ENCODE results near the gene SNAP25. TPM values are rescaled to one million over a fixed set of nuclear protein-coding genes. Genes with fewer than 3 reads are reported as not detected.

SNAP25 gene
- total RNA-seq, 1 donor from 2014 or later = 1.2 TPM

DNA sequence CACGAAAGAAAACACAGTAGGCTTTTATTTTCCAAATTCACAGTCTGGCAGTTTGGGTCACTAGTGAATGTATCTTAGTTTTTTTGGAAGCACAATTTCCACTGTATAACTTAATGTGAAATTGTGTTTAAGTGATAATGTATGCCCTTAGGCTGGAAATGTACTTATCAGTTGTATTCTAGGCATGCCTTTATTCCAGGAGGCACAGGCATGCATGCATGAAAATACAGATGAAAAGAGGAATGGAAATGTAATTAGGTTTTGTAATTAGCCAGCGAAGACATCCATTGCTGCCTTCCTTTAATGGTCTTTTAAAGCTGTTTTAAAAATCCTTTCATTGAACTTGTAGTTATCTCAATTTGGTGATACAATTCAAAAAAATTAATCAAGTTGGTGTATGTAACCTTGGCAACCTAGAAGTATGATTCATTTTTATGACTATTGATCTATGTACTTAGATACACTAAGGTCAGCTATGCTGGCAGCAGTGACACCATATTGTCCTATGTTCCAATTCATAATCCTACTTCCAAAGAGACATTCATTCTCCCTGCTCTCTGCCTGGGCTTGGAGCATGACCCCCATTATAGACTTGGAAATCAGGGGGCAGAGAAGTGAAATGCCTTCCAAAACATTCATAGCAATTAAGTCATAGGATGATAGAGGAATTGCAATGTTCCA lies 73.1 kb downstream of the SNAP25 start:
- no peak for DNase-seq (ENCODE audit: low spot score)
- intact Hi-C loops (cut with DNase I) = no loop called here

DNA sequence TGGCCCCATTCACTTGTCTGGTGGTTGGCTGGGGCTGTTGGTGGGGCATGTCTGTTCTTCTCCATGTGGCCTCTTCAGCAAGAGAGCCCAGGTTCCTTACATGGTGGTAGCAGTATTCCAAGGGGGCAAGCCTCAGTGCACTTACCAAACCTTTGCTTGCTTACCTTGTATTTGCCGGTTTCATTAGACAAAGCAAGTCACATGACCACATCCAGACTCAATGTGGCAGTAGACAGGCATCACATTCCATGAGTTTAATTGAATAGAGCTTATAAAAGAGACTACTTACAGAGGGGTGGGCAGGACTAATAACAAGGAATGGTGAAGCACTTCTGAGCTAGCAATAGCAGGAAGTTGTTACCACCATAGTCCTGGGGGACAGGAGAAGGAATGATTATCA lies 78.6 kb downstream of the SNAP25 start:
- no peak for DNase-seq (ENCODE audit: low spot score)
- intact Hi-C loops (cut with DNase I) = no loop called here

DNA sequence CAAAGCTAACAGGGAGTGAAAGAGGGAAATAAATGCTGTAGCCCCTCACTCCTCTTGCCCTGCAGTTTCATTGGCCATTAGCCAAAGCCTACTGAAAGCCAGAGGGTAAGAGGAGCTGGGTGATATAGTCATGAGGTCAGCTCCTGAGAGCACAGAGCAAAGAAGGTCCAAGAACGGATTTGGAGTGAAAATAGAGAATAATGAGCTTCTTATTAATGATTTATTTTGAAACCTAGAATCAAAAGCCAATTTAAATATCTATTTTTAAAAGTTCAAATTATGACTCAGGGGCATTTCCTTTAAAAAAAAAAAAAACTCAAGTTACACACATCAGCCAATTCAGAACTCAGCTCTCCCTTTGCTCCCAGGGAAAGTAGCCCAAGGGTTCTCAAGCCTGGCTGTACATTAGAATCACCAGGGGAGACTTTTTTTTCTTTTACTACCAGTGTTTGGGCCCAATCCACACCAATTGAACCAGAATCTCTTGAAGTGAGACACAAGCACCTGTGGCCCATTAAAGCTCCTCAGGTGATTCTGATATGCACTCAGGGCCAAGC lies 79.1 kb downstream of the SNAP25 start:
- intact Hi-C loops (cut with DNase I) = no loop called here
- DNase-seq (ENCODE audit: low spot score) = no peak

DNA sequence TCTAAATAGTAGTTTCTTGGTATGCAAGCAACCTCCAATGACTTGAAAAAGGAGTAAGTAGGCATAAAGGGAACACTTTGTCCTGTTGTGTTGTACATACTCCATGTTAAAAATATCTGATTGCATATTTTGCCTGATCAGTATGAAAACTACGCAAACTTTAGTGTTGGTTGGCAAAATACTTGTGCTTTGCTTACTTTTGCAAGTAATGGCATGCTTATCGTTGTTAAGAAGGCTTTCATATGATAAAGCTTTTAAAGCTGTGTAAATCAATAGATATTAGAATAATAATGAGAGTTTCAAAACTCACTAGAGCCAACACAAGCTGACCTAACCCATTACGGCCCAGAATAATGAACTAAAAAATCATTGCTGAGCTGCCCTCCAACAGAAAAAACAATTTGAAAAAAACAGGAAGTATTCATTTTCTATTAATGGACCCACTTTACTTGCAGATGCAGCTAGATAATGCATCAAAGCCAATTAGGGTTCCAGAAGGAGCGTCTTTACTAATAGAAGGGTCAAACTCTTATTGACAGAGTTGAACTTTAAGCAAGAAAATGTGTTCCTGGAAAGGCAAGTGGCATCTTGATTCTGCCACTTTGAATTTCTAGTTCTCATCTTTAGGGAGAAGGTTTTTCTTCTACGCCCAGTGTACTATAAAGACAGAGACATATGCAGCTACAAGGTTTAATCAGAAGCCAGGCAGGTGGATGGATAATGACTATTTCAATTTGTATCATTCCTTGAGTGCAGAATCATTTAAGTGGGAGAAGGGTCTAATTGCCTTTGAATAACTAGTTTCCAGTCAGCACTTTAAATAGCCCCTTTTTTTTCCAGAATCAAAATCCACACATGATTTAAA lies 82.2 kb downstream of the SNAP25 start:
- DNase-seq (ENCODE audit: low spot score) = no peak
- intact Hi-C loops (cut with DNase I) = no loop called here

DNA sequence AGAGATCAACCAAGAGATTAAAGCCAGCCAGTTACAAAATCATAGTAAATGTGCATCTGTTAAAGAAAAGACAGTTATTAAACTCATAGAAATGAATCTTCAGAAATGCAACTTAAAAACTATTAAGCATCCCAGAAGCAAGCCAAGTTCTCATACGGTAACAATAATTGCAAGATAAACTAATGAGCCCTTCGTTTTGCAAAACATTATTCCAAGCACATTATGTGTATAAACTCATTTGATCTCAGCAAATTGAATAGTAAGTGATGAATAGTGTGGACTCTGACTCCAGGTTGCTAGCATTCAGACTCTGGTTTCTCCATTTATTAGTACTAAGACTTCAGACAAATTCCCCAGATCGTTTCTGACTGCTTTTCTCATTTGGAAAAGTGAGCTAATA lies 85.2 kb downstream of the SNAP25 start:
- DNase-seq (ENCODE audit: low spot score) = no peak
- intact Hi-C loops (cut with DNase I) = no loop called here

DNA sequence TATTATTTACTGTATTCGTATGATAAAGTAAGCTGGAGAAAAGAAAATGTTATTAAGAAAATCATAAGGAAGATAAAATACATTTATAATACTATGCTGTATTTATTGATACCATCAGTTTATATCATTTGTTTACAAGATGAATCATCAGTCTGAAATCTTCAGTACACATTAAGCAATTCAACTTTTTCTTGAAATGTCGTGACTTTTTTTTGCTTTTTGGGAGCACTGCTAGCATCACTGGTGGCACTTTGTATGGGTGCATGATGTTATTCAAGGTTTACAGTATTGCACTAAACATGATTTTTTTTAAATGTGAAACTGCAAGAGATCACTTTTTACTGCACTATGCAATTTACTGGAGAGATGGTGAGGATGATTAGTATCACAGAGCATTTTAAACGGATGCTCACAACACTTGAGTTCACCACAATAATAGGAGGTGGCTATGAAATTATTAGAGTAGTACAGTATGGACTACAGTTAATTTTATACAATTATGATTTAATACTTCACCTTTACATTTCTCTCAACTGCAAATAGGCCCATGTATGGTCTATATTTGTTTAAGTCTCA lies 85.9 kb downstream of the SNAP25 start:
- no peak for DNase-seq (ENCODE audit: low spot score)
- intact Hi-C loops (cut with DNase I) = no loop called here

DNA sequence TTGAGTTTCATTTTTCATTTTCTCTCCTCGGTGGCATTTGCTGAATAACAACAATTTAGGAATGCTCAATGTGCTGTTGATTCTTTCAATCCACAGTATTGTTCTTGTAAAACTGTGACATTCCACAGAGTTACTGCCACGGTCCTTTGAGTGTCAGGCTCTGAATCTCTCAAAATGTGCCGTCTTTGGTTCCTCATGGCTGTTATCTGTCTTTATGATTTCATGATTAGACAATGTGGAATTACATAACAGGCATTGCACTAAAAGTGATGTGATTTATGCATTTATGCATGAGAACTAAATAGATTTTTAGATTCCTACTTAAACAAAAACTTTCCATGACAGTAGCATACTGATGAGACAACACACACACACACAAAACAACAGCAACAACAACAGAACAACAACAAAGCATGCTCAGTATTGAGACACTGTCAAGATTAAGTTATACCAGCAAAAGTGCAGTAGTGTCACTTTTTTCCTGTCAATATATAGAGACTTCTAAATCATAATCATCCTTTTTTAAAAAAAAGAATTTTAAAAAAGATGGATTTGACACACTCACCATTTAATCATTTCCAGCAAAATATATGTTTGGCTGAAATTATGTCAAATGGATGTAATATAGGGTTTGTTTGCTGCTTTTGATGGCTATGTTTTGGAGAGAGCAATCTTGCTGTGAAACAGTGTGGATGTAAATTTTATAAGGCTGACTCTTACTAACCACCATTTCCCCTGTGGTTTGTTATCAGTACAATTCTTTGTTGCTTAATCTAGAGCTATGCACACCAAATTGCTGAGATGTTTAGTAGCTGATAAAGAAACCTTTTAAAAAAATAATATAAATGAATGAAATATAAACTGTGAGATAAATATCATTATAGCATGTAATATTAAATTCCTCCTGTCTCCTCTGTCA lies 88.1 kb downstream of the SNAP25 start:
- intact Hi-C loops (cut with DNase I) = no loop called here
- DNase-seq (ENCODE audit: low spot score) = no peak

DNA sequence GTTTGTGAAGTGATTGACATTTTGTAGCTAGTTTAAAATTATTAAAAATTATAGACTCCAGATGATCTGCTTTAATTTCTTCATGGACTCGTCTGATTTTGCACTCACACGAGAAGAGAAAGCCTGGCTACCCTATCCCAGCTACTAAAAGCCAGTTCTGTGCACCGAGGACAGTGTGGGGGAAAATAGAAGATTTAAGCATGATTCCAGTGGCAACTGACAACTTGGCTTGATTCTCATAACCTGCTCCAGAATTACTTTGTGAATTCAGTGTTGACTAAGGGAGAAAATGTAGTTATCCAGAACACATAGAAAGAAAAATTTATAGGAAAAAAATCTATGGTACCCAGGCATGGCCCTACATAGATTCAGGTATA lies 88.7 kb downstream of the SNAP25 start:
- intact Hi-C loops (cut with DNase I) = no loop called here
- no peak for DNase-seq (ENCODE audit: low spot score)

DNA sequence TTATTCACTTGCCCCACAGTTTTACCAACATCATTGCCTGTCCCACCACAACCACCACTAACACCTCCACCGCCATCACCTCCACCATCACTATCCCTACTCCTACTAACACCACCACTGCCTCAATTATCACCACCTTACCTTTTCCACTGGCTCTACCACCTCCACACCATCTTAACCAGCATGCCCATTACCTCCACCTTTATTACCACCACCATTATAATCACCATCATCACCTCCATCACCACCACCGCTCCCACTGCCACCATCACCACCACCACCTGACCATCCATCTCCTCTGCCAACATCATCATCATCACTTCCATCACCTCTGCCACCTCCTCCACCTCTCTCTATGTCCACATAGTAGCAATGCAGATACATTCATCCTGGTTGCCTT lies 90.0 kb downstream of the SNAP25 start:
- DNase-seq (ENCODE audit: low spot score) = no peak
- intact Hi-C loops (cut with DNase I) = no loop called here

DNA sequence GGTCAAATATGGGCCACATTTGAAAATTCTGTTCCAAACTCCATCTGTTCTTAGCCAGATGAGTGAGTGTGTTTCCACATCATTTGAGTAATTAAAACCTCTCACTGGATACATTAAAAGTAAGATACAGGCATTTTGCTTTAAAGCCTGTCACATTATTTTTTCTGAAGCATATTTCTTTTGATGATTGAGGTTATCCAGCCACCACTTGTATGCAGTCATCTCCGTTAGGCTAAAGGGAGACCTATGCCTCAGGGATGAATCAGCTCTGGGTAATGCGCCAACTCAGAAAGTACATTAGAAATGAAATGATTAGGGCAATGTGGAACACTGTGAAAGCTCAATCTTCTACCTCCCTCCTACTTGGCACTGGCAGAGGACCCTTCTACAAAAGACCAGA lies 90.7 kb downstream of the SNAP25 start:
- no peak for DNase-seq (ENCODE audit: low spot score)
- intact Hi-C loops (cut with DNase I) = no loop called here

DNA sequence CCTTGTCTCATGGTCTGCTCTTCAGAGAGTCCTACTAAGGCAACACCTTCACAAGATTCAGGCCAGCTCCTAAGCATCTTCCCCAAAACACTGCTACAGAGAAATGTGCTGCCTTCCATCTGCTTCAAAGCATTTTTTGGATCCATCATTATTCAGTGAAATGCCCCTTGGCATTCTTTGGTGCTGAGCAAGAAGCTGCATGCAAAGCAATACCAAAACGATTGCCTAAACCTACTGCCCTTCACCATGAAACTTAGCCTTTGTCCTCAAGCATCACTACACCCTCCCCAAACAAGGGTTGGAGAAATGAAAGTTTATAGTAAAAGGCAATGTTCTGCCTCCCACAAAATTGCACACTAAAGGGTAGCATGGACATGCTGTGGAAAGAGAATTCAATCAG lies 93.5 kb downstream of the SNAP25 start:
- intact Hi-C loops (cut with DNase I) = no loop called here
- no peak for DNase-seq (ENCODE audit: low spot score)

DNA sequence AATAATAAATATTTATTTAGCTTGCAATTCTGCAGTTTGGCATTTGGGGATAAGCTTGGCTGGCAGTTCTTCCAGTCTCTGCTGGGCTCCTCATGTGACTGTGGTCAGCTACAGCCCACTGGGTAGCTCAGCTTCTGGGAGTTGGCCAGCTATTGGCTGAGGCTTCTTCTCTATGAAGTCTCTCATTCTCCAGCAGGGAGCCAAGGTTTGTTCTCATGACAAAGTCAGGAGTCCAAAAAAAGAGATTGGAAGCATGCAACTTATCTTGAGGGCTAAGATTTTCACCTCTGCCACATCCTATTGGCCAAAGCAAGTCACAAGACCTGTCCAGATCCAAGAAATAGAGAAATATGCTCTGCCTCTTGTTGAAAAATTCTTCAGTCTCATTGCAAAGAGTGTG lies 94.6 kb downstream of the SNAP25 start:
- DNase-seq (ENCODE audit: low spot score) = no peak

DNA sequence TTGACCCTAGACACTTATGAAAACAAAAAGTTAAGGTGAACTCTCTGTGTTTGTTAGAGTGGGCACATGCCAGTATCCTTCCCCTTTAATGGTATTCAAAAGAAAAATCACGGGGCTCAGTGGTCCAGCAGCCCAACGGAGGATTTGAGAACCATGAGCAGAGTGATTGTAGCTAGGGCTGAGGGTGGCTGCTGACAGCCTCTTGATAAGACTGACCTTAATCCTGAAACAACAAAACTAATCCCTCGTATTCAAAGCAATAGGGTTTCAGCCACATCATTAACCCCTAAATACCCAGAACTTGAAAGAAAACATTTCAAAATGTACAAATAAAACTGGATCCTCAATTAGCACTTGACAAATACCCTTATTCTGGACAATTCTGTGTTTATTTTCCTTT lies 95.1 kb downstream of the SNAP25 start:
- DNase-seq (ENCODE audit: low spot score) = no peak

More for the DNA sequence above, 94.6 kb downstream of the SNAP25 start:
- intact Hi-C loops (cut with DNase I) = no loop called here

DNA sequence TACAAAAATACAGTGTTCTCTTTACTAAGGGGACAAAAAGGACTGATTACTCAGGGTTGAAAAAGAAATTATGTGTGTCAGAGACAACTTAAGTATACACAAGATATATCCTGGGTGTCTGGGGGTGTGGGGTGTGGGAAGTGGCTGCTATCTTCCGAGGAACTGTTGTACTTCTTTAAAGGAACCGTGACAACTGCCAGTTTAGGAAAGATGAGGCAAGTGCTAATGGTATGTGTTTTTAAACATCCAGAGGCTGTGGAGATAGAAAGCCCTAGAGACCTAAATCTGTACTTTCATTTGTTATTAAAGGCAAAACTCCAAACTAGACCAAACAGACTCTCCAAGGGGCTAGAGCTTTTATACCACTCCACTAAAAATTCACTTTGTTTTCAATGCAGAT lies 95.6 kb downstream of the SNAP25 start:
- intact Hi-C loops (cut with DNase I) = no loop called here
- DNase-seq (ENCODE audit: low spot score) = no peak

More for the DNA sequence above, 95.1 kb downstream of the SNAP25 start:
- intact Hi-C loops (cut with DNase I) = no loop called here

DNA sequence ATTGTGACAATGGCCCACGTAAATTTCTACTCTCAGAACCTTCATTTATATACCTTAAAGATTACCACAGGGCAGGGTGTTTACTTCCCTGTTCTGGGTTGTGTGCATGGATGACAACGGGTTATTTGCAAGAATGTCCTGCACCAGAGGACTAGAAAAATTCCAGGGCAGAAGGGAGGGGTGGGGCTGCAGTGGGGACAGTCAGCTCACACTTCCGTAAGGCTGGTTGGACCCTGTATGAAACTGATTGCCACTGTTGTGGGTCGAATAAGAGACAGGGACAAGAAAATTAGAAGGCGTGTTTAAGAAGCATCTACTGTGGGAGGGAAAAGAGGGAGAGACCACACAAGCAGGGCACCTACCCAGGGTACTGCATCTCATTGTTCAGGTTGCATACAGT lies 96.5 kb downstream of the SNAP25 start:
- DNase-seq (ENCODE audit: low spot score) = no peak
- intact Hi-C loops (cut with DNase I) = no loop called here

DNA sequence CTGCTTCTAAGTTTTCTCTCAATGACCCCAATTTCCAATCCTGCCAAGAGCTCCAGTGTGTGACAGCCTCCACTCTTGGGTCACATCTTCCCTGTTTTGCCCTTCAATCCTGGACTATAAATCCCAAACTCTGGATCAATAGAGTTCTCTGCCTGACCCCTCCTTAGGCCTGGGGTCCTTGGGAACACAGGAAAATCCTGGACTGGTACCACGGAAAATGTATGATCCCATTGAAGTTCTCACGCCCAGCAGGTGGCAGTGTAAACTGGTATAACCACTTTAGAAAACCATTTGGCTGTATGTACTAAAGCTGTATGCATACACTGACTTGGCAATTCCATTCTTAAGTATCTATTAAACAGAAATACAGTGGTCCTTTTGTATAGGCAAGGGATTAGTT lies 98.0 kb downstream of the SNAP25 start:
- no peak for DNase-seq (ENCODE audit: low spot score)
- intact Hi-C loops (cut with DNase I) = no loop called here

DNA sequence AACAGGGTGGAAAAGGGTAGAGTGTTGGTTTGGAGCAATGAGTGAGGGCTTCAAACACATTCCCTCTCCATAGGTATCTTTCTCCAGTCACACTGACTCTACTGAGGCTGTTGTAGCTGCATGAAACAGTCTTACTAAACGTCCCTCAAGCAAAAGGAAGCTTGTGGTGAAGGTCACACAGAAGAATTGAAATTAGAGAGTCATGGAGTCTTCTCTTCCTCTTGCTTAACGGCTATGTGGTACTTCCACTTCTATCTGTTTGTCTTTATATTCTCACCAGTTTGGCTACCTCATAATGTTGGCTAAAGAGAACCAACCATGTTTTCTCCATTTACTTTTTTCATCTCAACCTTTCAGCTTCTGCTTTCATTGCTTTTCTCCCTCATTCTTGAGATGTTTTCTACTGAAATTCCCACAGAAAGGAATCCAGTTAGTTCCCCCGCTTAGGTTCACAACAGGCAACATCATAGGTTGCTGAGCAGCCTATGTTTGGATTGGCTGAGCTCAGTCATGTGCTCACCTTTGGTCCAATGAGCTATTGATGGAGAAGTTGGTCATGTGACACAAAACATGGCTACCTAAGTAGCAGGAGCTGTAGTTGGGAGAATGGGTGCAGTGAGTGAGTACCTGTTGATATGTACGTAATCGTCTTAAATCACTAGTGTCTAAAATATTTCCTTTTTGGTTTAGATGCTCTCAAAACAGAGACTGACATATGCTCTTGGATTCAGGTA lies 99.8 kb downstream of the SNAP25 start:
- no peak for DNase-seq (ENCODE audit: low spot score)
- intact Hi-C loops (cut with DNase I) = no loop called here

DNA sequence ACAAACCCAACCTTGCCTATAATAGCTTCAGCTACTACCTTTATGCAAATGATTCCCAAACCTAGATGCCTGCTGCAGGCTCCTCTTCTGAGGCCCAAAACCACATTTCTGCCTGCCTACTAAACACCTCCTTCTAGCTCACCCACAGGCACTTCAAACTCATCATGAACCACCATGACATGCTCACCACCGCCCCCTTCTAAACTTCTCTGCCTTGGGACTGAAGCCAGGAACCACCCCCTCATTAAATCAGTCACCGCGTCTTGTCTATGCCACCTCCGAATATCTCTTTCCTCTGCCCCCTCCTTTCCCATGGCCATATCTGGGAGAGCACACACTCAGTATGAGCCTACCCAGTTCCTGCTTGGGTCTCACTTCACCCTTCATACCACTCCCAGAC lies 101.2 kb downstream of the SNAP25 start:
- no peak for DNase-seq (ENCODE audit: low spot score)
- intact Hi-C loops (cut with DNase I) = no loop called here

DNA sequence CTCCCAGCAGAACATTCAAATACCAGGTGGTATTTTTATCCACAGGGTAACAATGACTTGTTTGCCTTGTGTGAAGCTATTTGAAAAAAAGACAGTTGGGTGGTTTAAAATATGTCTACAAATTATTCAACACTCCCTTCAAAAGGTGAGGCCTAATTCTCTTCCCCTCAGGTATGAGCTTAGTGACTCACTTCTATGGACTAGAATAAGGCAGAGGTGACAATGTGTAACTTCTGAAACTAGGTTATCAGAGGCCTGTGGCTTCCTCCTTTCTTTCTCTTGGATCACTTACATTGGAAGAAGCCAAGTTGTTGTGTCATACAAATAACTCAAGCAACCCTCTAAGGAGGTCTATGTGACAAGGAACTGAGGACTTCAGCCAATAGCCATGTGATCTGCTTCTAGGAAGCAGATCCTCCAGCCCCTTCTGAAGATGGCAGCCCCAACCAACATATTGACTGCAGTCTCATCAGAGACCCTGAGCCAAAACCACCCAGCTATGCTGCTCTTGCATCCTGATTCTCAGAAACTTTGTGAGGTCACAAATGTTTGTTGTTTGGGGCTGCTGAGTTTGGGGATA lies 102.6 kb downstream of the SNAP25 start:
- DNase-seq (ENCODE audit: low spot score) = no peak
- intact Hi-C loops (cut with DNase I) = no loop called here

Measured in cardiac septum (tissue), 1 donor.